Measurements from ENCODE around the gene CRY2. TPM values are rescaled to one million over a fixed set of nuclear protein-coding genes. Genes with fewer than 3 reads are reported as not detected.

CRY2 gene
- total and polyA plus RNA-seq, 4 donors: 16.7 to 72.9 (median 33.0) TPM

- no peak for TF ChIP-seq ZBTB33 (IDR thresholded peaks at IDR 0.05)
Observed at GRCh38 chr11:45889555-45889954, 42.3 kb downstream of the CRY2 start (continued).

- H3K4me3 ChIP-seq (ENCODE audit: low read depth in 1 of 3, low read length in 3 of 3): no peak overlapping the region
- H3K27me3 ChIP-seq (ENCODE audit: control insufficient read depth in 4 of 4, insufficient read depth in 4 of 4, low read length in 3 of 4): no peaks in the 10 kb centered on the region
- DNase-seq (ENCODE audit: low spot score): no peak
- no peaks in the 10 kb centered on the region for H3K36me3 ChIP-seq (ENCODE audit: control insufficient read depth in 4 of 4, insufficient read depth in 3 of 4, low read depth in 1 of 4, low read length in 3 of 4)
- H3K27ac ChIP-seq (ENCODE audit: low read depth in 1 of 2, low read length in 2 of 2): no peak overlapping the region
- no peaks in the 10 kb centered on the region for H3K9me3 ChIP-seq (ENCODE audit: control insufficient read depth in 4 of 4, low read length in 3 of 4)
- peaks cover 6 to 29% (median 18%) of the 10 kb centered on the region in 4 donors for H3K4me1 ChIP-seq (ENCODE audit: control insufficient read depth in 4 of 4, insufficient read depth in 4 of 4, low read length in 3 of 4)
- TF ChIP-seq HNF4A (conservative IDR thresholded peaks at IDR 0.05): no peak
- no peak for TF ChIP-seq GABPA (IDR thresholded peaks at IDR 0.05 in 1 of 2, conservative IDR thresholded peaks at IDR 0.05 in 1 of 2)
- no peak for TF ChIP-seq ATF3 (IDR thresholded peaks at IDR 0.05)
- no peak for TF ChIP-seq FOXA2 (IDR thresholded peaks at IDR 0.05)
- no peak for TF ChIP-seq MAX (IDR thresholded peaks at IDR 0.05)
- no peak for TF ChIP-seq REST (IDR thresholded peaks at IDR 0.05)
- TF ChIP-seq NR2F2 (IDR thresholded peaks at IDR 0.05): no peak
- TF ChIP-seq EGR1 (IDR thresholded peaks at IDR 0.05; ENCODE audit: low read depth in 2 of 2): no peak
- no peak for TF ChIP-seq RAD21 (IDR thresholded peaks at IDR 0.05)
- TF ChIP-seq RXRA (IDR thresholded peaks at IDR 0.05): no peak
- TF ChIP-seq FOXA1 (IDR thresholded peaks at IDR 0.05): no peak
- no peak for TF ChIP-seq CTCF (IDR thresholded peaks at IDR 0.05; ENCODE audit: low read depth, low read length, missing input control)
- 95% methylated on average over 9 of the region's 9 CpGs for WGBS
- H3K9ac ChIP-seq (ENCODE audit: low read depth in 1 of 2, low read length in 2 of 2): no peak overlapping the region
Observed at GRCh38 chr11:45889966-45890365, 42.7 kb downstream of the CRY2 start.

All from liver (tissue), 9 donors.